Prostate gland (tissue), 2 donors: ENCODE measurements around the gene MET.

Experiments
- POLR2A ChIP-seq: fragments of 450-650 bp; IDR thresholded peaks from one replicate; pipeline ENCODE4 v1.6.1; 2016; ENCODE audit warnings: antibody characterized with exemption, mild to moderate bottlenecking
- TF ChIP-seq, protein P1 (sequence below), 4 experiments: fragments of 200-600 bp in 2 of 4; fragments of 450-650 bp in 2 of 4; sonication (generic) in 2 of 4; IDR thresholded peaks; 1 replicate in 3 of 4; 2 replicates in 1 of 4; pipeline ENCODE4 v1.5.1; 2016 to 2019; ENCODE audit warnings: antibody characterized with exemption in 4 of 4, mild to moderate bottlenecking in 2 of 4, moderate library complexity in 2 of 4

DNA sequence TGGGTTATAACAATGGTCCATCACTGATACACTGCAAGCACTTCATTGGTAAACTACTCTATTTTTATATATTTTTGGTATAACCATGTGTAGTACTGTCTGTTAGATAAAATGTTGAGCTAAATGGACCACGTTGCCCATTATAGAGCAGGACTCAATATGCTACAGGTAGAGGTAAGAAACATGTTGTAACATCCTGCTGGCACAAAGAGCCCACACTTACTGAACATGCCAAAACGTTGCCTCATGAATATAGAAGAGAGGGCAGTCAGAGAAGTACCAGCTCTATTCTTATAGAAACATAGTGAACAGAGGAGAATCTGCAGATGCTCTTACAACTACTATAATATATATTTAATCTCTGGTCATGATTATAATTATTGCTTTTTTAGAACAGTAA is 18.4 kb upstream of the MET start:
- TF ChIP-seq, protein P1, sequence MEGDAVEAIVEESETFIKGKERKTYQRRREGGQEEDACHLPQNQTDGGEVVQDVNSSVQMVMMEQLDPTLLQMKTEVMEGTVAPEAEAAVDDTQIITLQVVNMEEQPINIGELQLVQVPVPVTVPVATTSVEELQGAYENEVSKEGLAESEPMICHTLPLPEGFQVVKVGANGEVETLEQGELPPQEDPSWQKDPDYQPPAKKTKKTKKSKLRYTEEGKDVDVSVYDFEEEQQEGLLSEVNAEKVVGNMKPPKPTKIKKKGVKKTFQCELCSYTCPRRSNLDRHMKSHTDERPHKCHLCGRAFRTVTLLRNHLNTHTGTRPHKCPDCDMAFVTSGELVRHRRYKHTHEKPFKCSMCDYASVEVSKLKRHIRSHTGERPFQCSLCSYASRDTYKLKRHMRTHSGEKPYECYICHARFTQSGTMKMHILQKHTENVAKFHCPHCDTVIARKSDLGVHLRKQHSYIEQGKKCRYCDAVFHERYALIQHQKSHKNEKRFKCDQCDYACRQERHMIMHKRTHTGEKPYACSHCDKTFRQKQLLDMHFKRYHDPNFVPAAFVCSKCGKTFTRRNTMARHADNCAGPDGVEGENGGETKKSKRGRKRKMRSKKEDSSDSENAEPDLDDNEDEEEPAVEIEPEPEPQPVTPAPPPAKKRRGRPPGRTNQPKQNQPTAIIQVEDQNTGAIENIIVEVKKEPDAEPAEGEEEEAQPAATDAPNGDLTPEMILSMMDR (IDR thresholded peaks at IDR 0.05): no peak
- no peak for TF ChIP-seq POLR2A
